NCI-H1092 treated with DMSO at 0.1 percent for 48 hours (cell line): Measurements from ENCODE around the gene MARCHF10.
"Not testable (repeated sequence)": the region's sequence is repeated elsewhere in the genome, so short reads cannot be mapped to it uniquely, and the experiment has no call there.

Experiments used
- DNase-seq: peaks from one replicate; lab custom pipeline; 2025; lab: John Stamatoyannopoulos, UW

Gene MARCHF10

DNA sequence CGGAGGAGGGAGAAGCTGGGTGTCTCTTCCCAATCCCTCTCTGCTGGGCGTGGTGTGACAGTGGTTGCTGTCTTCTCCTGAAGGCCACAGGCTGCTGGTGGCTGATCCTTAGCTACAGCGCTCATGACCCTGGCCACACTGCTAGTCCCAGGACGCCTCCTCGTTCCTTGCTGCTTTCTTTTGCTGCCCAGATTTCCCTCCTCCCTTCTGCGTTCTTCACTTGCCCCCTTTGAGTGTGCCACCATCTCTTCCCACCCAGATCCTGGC, 90.6 kb downstream of the MARCHF10 start:
- no peak for DNase-seq

- no peak for DNase-seq
Measured at GRCh38 chr17:62716834-62717588, 91.1 kb downstream of the MARCHF10 start.

- no peak for DNase-seq
Measured at GRCh38 chr17:62715882-62716390, 92.2 kb downstream of the MARCHF10 start.

DNA sequence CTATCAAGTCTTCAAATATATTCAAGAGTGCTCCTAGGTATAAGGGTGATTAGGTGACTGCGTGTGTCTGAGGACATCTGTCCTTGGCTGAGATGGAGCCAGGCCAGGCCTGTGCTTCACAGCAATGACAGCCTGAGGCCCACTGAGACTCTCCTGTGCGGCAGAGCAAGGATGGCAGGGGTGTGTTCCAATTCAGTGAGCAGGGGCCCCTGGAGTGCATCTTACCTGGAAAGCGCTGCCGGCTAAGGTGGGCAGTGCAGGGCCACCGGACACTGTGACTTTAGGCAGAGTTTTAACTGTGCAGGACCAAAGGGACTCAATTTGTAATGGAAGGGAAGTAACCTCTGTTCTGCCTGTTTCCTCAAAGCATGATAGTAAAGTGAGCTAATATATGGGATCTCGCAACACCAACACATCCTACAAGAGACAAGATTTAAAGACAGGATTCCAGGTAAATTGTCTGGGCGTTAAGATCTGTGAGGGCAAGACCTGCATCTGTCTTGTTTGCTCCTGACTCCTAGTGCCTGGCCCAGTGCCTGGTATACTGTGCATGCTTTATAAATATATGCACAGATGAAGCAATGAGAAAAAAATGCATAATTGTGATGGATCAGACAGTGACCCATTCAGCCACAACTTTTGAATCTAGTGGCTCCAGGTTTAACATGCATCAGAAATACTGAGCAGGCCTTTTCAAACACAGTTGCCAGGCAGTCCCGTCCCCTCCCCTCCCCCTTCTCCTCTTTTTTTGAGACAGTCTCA, 93.9 kb downstream of the MARCHF10 start:
- DNase-seq: no peak

DNA sequence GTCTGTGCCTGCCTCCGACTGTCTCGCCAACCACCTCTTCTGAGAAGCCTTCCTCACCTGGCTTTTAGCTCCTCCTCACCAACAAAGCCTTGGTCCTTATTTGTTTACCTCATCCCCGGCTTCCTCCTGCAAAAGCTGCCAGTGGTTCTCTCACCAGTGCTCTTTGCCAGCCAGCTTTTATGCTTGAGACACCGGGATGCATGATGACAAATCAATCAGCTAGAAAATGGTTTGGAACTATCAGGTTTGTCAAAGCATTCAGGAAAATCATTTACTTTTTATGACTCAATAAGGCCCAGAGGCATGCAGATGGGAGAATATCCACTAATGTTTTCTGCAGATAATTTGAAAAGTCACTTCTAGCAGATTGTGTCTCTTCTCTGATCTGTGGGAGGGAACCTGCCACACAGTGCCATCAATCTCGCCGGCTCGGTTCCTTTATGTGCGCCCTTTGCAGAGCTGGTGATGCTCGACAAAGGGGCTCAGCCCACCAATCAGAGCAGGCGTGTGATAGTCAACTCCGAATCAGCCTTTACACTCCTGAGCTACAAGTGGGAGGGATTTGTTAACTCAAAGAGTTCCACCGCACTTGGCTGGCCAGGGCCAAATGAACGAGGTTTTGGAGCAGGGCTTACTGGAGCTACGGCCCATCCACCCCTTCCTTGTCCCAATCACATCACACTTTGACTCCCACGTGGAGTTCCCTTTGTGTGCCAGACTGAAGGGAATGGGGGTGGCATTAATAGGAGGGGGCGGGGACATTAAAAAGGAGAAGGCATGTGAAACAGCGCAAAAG, 94.8 kb downstream of the MARCHF10 start:
- DNase-seq: no peak

DNA sequence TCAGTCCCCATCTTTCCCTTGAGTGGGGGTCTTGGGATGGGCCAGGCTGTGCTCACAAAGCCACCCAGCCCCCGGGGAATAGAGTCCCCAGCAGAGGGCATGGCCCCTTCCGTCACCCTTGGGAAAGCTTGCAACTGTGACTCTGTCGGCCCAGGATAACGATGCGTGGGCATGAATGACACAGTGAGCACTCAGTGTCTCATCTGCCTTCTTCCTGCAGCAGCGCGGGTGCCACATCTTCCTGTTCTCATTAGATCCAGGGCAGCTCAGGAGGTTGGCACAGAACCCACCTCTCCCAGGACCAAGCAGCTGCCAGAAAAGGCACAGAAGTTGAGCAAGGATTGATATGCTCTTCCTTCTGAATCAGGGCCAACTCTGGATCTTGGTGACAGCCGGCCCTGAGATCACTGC, 95.9 kb downstream of the MARCHF10 start:
- DNase-seq: no peak

DNA sequence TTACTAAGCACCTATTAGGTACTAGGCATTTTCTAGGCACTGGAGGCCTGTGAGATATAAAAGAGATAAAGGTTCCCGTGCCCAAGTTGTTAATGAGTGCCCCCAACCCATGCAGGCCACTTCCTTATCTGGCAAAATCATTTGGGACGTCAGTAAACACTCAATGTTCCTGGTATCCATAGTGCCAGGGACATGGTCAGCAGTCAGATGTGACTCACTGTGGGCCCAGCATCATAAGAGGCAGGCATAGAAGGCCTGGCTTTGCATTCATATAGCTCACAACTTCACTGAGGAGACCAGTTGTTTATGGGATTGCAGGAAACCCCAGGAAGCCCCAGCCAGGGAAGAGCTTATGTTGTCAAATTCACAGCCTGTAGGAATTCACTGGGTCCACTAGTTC, 99.5 kb downstream of the MARCHF10 start:
- DNase-seq: no peak

- DNase-seq: no peak
Measured at GRCh38 chr17:62707425-62707739, 100.7 kb downstream of the MARCHF10 start.

DNA sequence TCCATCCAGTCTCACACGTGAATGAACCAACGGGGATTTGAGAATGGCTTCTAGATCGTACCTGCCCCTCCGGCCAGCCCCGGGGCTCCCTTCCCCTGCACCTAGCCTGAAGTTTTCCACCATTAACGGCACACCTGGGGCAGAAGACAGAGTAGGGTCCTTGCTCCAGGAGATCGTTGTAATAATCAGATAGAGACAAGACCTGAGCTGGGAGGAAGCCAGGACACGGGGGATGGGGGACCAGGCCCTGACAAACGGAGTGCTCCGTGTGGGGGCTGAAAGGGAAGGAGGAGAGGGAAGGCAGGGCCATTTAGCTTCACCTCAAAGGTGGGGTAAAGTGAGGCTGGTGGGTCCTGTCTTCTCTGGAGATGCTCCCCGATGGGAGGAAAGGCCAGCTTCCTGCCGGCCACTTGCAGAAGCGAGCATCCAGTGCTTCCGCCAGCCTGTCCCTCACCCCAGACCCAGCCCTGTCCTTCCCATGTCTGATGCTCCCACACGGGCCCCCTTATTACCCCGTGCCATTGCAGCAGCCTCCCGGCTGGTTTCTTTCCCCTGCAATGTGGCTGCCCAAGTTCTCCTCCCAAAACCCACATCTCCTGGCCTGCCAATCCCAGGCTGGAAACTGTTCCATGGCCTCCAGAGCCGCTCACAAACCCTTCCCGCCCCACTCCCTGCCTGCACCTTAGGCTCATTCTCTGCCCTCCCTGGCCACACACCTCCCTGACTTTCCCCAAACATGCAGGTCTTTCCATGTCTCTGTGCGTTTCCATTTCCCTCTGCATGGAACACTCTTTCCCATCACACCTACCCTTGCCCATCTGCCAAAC, 101.3 kb downstream of the MARCHF10 start:
- no peak for DNase-seq

GRCh38 chr17:62705778-62706597, 102.1 kb downstream of the MARCHF10 start:
- peak; percentile 5 for DNase-seq

GRCh38 chr17:62705156-62705777, 102.8 kb downstream of the MARCHF10 start:
- DNase-seq: no peak

DNA sequence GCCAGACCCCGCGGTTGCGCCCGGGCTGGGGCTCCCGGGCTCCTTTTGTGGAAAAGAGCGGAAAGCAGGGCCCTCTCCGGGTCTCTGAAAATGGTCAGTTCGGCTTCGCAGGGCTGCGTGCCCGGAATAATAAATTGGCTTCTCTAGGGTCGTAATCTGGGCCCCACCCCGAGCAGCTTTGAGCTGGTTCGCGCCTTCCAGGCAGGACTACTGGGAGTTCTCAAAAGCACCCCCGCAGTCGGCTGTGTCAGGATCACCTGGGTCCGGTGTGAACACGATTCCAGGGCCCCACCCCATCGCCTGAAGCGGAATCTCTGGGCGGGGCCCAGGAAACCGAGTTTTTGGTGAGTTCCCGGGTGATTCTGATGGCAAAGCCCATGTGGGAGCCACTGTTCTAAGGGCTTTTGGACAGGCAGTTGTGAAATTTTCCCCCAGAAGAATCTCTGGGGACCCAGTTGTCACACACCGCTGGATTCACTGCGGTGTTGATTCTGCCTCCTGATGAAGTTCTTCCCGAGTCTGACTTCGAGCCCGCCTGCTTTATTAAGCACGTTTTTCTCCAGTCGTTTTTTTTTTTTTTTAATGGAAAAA, 103.6 kb downstream of the MARCHF10 start:
- no peak for DNase-seq

DNA sequence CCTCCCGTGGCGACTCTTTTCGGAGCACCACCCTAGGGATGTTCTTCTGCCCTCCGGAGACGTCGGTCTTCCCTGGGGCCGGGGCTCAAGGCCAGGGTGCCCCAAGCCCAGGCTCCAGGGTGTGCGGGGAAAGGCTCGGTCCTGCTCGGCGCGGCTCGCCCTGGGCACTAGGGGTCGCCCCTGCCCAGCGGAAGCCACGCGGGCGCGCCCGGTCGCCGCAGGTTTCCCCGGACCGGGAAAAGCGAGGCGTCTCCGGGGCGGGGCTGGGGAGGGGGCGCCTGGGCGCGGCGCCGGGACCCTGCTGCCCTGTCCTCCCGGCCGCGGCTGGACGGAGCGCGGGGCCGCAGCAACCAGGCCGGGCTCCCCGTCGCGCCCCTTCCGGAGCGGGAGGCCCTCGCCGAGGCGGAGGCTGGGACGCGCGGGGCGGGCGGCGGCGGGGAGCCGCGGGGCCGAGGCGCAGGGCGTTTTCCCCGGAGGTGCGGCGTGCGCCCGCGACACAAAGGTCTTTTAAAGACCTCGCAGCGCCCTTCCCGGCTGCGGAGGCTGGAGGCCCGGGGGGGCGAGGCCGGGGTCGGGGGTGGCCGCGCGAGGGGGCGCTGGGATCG, 104.2 kb downstream of the MARCHF10 start:
- peak; percentile 54 for DNase-seq

DNA sequence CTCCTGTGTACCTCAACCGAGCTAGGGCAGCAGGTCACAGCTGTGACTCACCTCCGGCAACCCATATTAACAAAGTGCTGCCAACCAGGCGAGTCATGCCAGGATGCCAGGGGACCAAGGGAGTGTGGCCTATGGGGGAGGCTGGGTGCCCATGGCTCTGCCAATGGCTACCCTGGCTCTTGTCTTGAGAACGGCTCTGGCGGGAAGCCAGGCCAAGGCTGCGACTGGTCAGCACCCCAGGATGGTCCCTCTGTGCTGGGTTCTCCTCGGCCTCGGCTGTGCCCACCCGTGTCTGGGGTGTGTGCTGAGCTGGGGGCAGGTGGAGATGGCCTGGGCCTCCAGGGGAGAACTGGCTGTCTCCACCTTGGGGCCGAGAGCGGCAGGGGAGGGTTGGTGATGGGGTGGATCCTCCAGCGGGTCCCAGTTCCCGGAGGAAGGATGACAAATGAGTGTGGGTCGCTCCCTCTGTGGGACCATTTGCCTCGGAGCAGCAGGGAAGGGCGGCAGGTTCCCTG, 104.8 kb downstream of the MARCHF10 start:
- DNase-seq: no peak

- no peak for DNase-seq
Measured at GRCh38 chr17:62702746-62703260, 105.3 kb downstream of the MARCHF10 start.

DNA sequence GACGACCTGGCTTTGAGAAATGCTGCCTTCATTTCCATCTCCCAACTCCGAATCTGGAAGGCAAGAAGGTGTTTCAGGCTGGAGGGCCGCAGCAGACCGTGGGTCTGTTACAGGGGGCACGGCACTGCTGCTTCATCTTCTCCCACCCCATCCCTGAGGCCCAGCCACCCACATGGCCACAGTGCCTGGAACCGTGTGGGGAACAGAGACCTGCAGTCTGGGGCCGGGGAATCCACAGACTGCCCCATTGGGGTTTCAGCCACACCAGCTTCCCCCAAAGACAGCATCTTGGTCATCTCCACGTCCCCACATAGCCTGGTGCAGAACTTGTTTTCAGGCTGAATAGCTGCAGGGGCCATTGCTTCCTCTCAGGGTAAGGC, 106.4 kb downstream of the MARCHF10 start:
- no peak for DNase-seq

DNA sequence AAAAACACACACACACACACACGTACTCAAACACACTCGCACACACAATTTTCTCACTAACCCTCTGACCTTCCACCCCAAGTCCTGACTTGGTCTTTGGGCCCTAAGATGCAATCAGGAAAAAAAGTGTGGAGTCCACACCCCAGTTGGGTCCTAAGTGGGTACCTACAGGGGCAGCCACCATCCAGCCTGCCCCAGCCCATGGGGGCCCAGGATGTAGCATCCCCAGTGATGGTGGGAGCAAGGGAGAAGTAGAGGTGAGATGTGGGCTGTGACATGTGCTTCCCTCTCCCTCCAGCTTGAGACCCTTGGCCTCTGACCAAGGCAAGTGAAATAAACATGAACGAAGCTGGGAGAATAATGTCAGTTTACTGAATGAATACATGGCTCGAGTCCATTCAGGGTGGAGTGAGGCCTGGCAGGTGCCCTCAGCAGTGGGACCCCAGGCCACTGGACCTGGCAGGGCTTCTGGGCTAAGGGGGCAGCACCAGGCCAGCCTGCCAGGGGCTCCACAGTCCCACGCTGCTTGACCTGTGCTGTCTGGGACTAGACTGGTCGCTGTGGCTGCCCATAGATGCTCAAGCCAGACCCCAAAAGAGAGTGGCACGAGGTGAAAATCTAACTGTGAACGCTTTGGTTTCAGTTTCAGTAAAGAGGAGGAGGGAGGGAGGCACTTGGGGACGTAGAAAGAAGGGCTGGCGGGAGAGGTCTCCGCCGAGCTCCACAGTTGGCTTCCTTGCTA, 107.0 kb downstream of the MARCHF10 start:
- no peak for DNase-seq

GRCh38 chr17:62698459-62698858, 109.7 kb downstream of the MARCHF10 start:
- DNase-seq: not testable (repeated sequence)
